Astrocyte of the cerebellum (primary cell): ENCODE results near the gene PAQR5.

Experiments used
- DNase-seq: peaks from one replicate; pipeline ENCODE4 v3.0.0-alpha.2; 2011; ENCODE audit warnings: low read depth
- H3K4me3 ChIP-seq: 2 replicates; pipeline ENCODE4 v1.5.1; 2011; ENCODE audit warnings: mild to moderate bottlenecking, low read depth, low read length, moderate library complexity
- in situ Hi-C: cut with HindIII; loops from 2 replicates; pipeline ENCODE4 v1.10.0; 2017; ENCODE audit warnings: low sequenced_read_pairs
- TF ChIP-seq, protein P1 (sequence below): IDR thresholded peaks from 2 replicates; pipeline ENCODE4 v1.5.1; 2012; ENCODE audit warnings: low read length, low read depth, moderate library complexity, mild to moderate bottlenecking; ENCODE audit errors: missing control alignments

Gene PAQR5

GRCh38 chr15:69359722-69360121 lies 61.0 kb downstream of the PAQR5 start:
- TF ChIP-seq, protein P1, sequence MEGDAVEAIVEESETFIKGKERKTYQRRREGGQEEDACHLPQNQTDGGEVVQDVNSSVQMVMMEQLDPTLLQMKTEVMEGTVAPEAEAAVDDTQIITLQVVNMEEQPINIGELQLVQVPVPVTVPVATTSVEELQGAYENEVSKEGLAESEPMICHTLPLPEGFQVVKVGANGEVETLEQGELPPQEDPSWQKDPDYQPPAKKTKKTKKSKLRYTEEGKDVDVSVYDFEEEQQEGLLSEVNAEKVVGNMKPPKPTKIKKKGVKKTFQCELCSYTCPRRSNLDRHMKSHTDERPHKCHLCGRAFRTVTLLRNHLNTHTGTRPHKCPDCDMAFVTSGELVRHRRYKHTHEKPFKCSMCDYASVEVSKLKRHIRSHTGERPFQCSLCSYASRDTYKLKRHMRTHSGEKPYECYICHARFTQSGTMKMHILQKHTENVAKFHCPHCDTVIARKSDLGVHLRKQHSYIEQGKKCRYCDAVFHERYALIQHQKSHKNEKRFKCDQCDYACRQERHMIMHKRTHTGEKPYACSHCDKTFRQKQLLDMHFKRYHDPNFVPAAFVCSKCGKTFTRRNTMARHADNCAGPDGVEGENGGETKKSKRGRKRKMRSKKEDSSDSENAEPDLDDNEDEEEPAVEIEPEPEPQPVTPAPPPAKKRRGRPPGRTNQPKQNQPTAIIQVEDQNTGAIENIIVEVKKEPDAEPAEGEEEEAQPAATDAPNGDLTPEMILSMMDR: no peak
- no peak overlapping the region for H3K4me3 ChIP-seq
- in situ Hi-C loops: no loop called here
- no peak for DNase-seq

DNA sequence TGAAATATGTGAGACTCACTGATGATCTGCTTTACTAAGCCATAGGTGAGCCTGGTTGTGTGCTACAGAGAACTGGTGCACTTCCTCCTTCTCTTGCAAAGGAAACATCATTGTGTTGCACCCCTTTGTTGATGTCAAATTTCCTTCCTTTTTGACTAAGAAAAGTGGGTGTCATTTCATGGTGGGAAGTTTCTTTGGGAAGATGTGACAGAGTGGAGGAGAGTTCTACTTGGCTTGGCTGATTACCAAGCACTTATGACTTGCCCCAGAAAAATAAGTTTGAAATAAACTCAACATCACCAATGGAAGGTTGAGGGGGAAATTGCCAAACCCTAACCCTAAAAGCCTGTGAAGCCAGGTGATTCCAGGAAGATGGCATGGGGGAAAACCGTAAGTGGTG lies 61.9 kb downstream of the PAQR5 start:
- no peak overlapping the region for H3K4me3 ChIP-seq
- DNase-seq: no peak
- in situ Hi-C loops: no loop called here
- TF ChIP-seq, protein P1: no peak

DNA sequence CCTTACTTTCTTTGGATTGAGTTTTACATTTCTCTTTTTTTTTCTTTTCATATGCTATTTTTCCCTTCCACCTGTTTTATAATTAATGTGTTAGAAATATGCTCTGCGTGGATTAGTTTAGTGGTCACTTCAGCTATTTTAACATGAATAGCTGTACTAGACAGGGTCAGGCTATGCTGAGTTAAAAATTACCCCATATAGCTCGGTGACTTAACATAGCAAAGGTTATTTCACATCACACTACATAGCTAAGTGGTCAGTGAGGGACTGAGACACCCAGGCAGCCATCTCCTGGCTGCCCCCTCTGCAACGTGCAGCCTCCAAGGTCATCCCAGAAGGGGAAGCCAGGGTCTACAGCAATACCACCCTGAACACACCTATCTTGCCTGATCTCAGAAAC lies 68.5 kb downstream of the PAQR5 start:
- H3K4me3 ChIP-seq: no peak overlapping the region
- TF ChIP-seq, protein P1: no peak
- no peak for DNase-seq
- in situ Hi-C loops: no loop called here

DNA sequence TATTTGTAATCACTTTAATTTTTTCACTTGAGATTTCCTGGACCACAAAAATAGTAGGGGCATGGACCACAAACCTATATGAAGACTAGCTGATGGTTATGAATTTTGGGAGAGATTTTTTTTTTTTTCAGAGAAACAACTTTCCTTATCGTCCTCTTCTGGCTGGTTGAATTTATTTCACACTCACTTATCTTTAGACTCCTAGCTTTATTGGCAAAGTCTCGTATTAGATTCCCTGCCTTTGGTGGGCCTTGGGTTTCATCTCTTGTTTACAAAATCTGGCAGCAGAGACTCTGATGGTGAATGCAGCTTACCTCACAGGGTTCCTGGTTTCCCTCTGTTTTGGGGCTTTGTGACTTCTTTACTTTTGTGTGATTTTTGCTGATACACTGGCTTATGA lies 70.9 kb downstream of the PAQR5 start:
- in situ Hi-C loops: no loop called here
- TF ChIP-seq, protein P1: no peak
- no peak overlapping the region for H3K4me3 ChIP-seq
- no peak for DNase-seq

DNA sequence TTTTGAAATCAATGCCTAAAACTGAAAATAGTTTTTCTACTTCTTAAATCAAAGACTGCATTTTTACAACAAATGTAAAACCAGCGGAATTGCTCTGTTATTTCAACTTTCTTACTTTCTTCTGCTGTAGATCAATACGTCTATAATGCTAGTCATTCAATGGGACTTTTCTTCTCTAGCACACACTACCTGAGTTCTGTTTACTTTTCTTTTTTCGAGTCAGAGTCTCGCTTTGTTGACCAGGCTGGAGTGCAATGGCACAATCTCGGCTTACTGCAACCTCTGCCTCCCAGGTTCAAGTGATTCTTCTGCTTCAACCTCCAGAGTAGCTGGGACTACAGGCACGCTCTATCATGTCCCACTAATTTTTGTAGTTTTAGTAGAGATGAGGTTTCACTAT lies 74.7 kb downstream of the PAQR5 start:
- no peak overlapping the region for H3K4me3 ChIP-seq
- no peak for DNase-seq
- in situ Hi-C loops: no loop called here
- TF ChIP-seq, protein P1: no peak

- no peak for DNase-seq
- in situ Hi-C loops: no loop called here
- H3K4me3 ChIP-seq: no peak overlapping the region
- TF ChIP-seq, protein P1: no peak
Measured at GRCh38 chr15:69375151-69375790, 76.6 kb downstream of the PAQR5 start.
